ENCODE measurements around the gene ASPSCR1. TPM values are rescaled to one million over a fixed set of nuclear protein-coding genes. Genes with fewer than 3 reads are reported as not detected.

Gene ASPSCR1
- total RNA-seq, 1 experiment from 2014 or later = 51.0 TPM

DNA sequence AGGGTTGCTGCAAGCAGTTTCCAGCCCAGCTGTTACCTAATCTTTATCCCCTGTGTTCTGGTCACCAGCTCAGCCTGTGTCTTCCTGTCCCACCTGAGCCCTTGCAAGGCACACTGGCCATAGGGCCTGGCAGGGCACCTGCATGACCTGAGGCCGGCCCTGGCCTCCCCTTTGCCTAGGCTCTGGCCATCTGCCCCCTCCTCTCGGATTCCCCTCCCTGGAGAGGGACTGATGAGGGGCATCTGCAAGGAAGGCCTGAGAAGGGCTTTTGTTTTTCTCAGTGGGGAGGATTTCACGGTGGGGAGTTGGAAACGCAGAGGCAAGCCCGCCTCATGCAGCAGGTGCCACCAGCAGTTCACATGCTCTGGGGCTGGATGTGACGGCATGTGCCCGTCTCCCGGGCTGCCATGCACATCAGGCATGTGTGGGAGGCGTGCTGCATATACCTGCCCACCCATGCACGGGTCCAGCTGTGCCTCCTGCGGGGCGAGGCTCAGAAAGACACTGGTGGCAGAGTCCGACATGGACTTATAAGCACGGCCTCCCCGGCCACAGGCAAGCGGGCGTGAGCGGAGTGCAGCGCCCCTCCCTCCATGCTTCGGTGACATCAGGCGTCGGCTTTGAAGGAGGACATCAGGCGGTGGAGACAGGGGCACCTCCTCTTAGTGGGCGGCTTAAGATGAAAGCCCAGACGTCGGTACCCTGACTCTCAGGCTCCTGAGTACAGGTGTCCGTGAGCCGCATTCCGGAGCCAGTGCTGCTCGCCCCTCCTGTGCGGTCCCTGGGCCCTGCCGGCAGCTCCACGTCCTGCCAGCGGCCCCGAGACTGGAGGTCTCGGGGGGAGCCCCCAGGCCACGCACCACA lies 16.5 kb downstream of the ASPSCR1 start:
- POLR2A ChIA-PET = no interaction called here
- RAD21 ChIA-PET (ENCODE audit: low non-redundant PET in 1 of 2, low total read pairs in 2 of 2, uncharacterized antibody in 2 of 2, unreplicated experiment in 2 of 2) = no interaction called here
- intact Hi-C loops (cut with micrococcal nuclease) = no loop called here
- Histone ChIP-seq H3K9ac (ENCODE audit: low read length) (no peak overlapping the region), H3K9me2 (ENCODE audit: insufficient read depth) (no peaks in the 10 kb centered on the region), H3K36me3 (ENCODE audit: control insufficient read depth in 1 of 2, insufficient read depth in 2 of 2, low read length in 2 of 2) (no peaks in the 10 kb centered on the region; a peak in 1 of 4 replicates), H2AFZ (ENCODE audit: low read depth, low read length, poor library complexity, severe bottlenecking) (no peak overlapping the region), H3K79me2 (ENCODE audit: insufficient read depth, low read length) (no peaks in the 10 kb centered on the region), H3K27me3 (ENCODE audit: insufficient read depth, low read length) (no peaks in the 10 kb centered on the region), H3K4me2 (ENCODE audit: low read length) (no peak overlapping the region), H3K9me3 (ENCODE audit: control insufficient read depth in 1 of 2, insufficient read depth in 1 of 2, low read depth in 1 of 2, low read length in 2 of 2) (no peaks in the 10 kb centered on the region), H3K4me3 (replicated peaks in 1 of 2; ENCODE audit: low read depth in 1 of 2, low read length in 2 of 2) (no peak overlapping the region), H4K20me1 (ENCODE audit: insufficient read depth) (no peaks in the 10 kb centered on the region), H3K4me1 (ENCODE audit: control insufficient read depth in 1 of 2, insufficient read depth in 2 of 2, low read length in 2 of 2) (peaks cover 10 to 11% of the 10 kb centered on the region in 2 experiments; a peak in 3 of 4 replicates), H3K27ac (ENCODE audit: low read depth, low read length) (no peak overlapping the region)
- TF ChIP-seq RAD21 (IDR thresholded peaks at IDR 0.05; ENCODE audit: low read depth) (no peak), SP1 (IDR thresholded peaks at IDR 0.05; ENCODE audit: low read depth) (no peak), POLR2AphosphoS5 (IDR thresholded peaks at IDR 0.05; ENCODE audit: low read depth, low read length) (no peak), JUND (IDR thresholded peaks at IDR 0.05) (no peak), TCF7L2 (IDR thresholded peaks at IDR 0.05; ENCODE audit: borderline replicate concordance, extremely low read depth, insufficient read depth, insufficient read length) (no peak), YY1 (IDR thresholded peaks at IDR 0.05; ENCODE audit: extremely low read depth, insufficient replicate concordance, low read depth, low read length) (no peak), ELF1 (IDR thresholded peaks at IDR 0.05; ENCODE audit: borderline replicate concordance, low read depth) (no peak), SRF (IDR thresholded peaks at IDR 0.05; ENCODE audit: low read depth) (no peak), EZH2phosphoT487 (IDR thresholded peaks at IDR 0.05; ENCODE audit: borderline replicate concordance) (no peak), SIN3A (IDR thresholded peaks at IDR 0.05; ENCODE audit: low read depth) (no peak), POLR2A (IDR thresholded peaks at IDR 0.05; ENCODE audit: borderline replicate concordance, extremely low read depth, insufficient read depth, insufficient read length) (no peak), CEBPB (IDR thresholded peaks at IDR 0.05; ENCODE audit: low read depth) (no peak)
- TF ChIP-seq, protein P1, sequence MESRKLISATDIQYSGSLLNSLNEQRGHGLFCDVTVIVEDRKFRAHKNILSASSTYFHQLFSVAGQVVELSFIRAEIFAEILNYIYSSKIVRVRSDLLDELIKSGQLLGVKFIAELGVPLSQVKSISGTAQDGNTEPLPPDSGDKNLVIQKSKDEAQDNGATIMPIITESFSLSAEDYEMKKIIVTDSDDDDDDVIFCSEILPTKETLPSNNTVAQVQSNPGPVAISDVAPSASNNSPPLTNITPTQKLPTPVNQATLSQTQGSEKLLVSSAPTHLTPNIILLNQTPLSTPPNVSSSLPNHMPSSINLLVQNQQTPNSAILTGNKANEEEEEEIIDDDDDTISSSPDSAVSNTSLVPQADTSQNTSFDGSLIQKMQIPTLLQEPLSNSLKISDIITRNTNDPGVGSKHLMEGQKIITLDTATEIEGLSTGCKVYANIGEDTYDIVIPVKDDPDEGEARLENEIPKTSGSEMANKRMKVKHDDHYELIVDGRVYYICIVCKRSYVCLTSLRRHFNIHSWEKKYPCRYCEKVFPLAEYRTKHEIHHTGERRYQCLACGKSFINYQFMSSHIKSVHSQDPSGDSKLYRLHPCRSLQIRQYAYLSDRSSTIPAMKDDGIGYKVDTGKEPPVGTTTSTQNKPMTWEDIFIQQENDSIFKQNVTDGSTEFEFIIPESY (IDR thresholded peaks at IDR 0.05; ENCODE audit: extremely low read depth, insufficient replicate concordance, low read length) = no peak
- TF ChIP-seq, protein P2, sequence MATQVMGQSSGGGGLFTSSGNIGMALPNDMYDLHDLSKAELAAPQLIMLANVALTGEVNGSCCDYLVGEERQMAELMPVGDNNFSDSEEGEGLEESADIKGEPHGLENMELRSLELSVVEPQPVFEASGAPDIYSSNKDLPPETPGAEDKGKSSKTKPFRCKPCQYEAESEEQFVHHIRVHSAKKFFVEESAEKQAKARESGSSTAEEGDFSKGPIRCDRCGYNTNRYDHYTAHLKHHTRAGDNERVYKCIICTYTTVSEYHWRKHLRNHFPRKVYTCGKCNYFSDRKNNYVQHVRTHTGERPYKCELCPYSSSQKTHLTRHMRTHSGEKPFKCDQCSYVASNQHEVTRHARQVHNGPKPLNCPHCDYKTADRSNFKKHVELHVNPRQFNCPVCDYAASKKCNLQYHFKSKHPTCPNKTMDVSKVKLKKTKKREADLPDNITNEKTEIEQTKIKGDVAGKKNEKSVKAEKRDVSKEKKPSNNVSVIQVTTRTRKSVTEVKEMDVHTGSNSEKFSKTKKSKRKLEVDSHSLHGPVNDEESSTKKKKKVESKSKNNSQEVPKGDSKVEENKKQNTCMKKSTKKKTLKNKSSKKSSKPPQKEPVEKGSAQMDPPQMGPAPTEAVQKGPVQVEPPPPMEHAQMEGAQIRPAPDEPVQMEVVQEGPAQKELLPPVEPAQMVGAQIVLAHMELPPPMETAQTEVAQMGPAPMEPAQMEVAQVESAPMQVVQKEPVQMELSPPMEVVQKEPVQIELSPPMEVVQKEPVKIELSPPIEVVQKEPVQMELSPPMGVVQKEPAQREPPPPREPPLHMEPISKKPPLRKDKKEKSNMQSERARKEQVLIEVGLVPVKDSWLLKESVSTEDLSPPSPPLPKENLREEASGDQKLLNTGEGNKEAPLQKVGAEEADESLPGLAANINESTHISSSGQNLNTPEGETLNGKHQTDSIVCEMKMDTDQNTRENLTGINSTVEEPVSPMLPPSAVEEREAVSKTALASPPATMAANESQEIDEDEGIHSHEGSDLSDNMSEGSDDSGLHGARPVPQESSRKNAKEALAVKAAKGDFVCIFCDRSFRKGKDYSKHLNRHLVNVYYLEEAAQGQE (IDR thresholded peaks at IDR 0.05; ENCODE audit: low read depth) = no peak
- TF ChIP-seq, protein P3, sequence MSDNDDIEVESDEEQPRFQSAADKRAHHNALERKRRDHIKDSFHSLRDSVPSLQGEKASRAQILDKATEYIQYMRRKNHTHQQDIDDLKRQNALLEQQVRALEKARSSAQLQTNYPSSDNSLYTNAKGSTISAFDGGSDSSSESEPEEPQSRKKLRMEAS (IDR thresholded peaks at IDR 0.05) = no peak
- TF ChIP-seq, protein P4, sequence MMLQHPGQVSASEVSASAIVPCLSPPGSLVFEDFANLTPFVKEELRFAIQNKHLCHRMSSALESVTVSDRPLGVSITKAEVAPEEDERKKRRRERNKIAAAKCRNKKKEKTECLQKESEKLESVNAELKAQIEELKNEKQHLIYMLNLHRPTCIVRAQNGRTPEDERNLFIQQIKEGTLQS (IDR thresholded peaks at IDR 0.05) = no peak
- DNase-seq (ENCODE audit: low read depth, low spot score) (no peak), ATAC-seq (no peak)
- CTCF ChIA-PET = no interaction called here
- BruUV-seq (replicated peaks) = no TSS peak

All from HCT116 (cell line).